Right cardiac atrium (tissue), 5 donors: ENCODE measurements around the gene ITGA7. TPM values are rescaled to one million over a fixed set of nuclear protein-coding genes. Genes with fewer than 3 reads are reported as not detected.

ENCODE experiments used
- ATAC-seq, 2 donors: fragments of 200-7000 bp; cut with Tn5 transposase; one replicate each; pipeline versions ENCODE4 v1.8.0 to v1.9.1; 2020; ENCODE audit warnings: moderate library complexity in 2 of 2, mild to moderate bottlenecking in 1 of 2
- DNase-seq, 3 donors: peaks; one replicate each; pipeline ENCODE4 v3.0.0-alpha.2; 2020
- H3K27ac ChIP-seq: one replicate; pipeline ENCODE4 v1.5.1; 2013; ENCODE audit warnings: mild to moderate bottlenecking, low read length, control low read depth, moderate library complexity
- H3K27me3 ChIP-seq: one replicate; pipeline ENCODE4 v1.6.1; 2013; ENCODE audit not compliant: control insufficient read depth, insufficient read depth
- H3K4me1 ChIP-seq: one replicate; pipeline ENCODE4 v1.6.1; 2013; ENCODE audit warnings: low read length; ENCODE audit not compliant: control insufficient read depth, insufficient read depth
- H3K4me3 ChIP-seq: one replicate; pipeline ENCODE4 v1.5.1; 2013; ENCODE audit warnings: low read length, control low read depth
- H3K9me3 ChIP-seq: one replicate; pipeline ENCODE4 v1.6.1; 2013; ENCODE audit warnings: low read length; ENCODE audit not compliant: control insufficient read depth
- WGBS: extraction: QIAGEN DNeasy Blood & Tissue Kit; methylation state at CpG from one replicate; pipeline ENCODE4 v1.1.7; 2013; 5-methylcytosine and 5-hydroxymethylcytosine counted together
- intact Hi-C, 4 donors: fragments of 100-400 bp; cut with DNase I; formaldehyde crosslinking; loops; one replicate each; pipeline versions ENCODE4 v1.11.0 to v1.14.0; 2022 to 2023
- polyA plus RNA-seq: library from polyadenylated mRNA; stranded (reverse); fragments of 200-250 nt; gene quantifications from one replicate; pipeline ENCODE4 v1.2.3, GENCODE V29; 2013
- total RNA-seq, 4 donors: library from RNA; stranded (reverse); fragmentation: NEBNext Ultra II Directional; extraction: Animal tissue kit (Norgen Biotek cat#: 25700); gene quantifications; one replicate each; pipeline ENCODE4 v1.2.1, GENCODE V29; 2021
- donor health status: healthy with polysubstance abuse.
- donor health status: DM: no; HTN: yes; CAD: no.
- donor health status: DM: no; HTN: no; CAD: no.
- donor health status: DM: no; HTN: yes; CAD: no; lungs with severe emphysema.
- donor health status: DM: yes; HTN: yes; CAD: no.

ITGA7 gene
- total and polyA plus RNA-seq, 5 donors: 288 to 674 (median 602) TPM

GRCh38 chr12:55673638-55674037, 34.1 kb downstream of the ITGA7 start:
- no peaks in the 10 kb centered on the region for H3K4me1 ChIP-seq
- no peaks in the 10 kb centered on the region for H3K9me3 ChIP-seq
- DNase-seq (no peak), ATAC-seq (peak in 1 of 2 donors; percentile 46)
- H3K27me3 ChIP-seq: no peaks in the 10 kb centered on the region
- no peak overlapping the region for H3K27ac ChIP-seq
- no peak overlapping the region for H3K4me3 ChIP-seq
- intact Hi-C loops: no loop called here

DNA sequence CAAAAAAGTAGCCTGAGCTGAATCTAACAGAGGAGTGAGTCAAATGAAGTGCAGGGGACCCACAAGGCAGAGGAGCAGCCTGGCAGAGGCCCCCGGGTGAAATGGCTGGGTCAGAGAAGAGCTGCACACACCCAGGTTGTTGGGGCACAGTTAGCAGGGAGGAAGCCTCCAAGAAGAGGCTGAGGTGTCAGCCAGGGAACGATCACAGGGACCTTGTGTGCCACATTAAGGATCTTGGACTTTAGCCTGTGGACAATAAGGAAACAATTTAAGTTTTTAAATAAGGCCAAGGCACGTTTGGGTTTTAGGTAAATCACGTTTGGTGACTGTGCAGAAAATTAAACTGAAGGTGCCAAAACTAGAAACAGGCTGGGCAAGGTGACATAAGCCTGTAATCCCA, 36.0 kb downstream of the ITGA7 start:
- intact Hi-C loops: no loop called here
- ATAC-seq: no peak
- 60% methylated on average over 4 of the region's 4 CpGs for WGBS
- no peaks in the 10 kb centered on the region for H3K4me1 ChIP-seq
- H3K27me3 ChIP-seq: no peaks in the 10 kb centered on the region
- no peak overlapping the region for H3K27ac ChIP-seq
- H3K9me3 ChIP-seq: no peaks in the 10 kb centered on the region
- H3K4me3 ChIP-seq: no peak overlapping the region
- no peak for DNase-seq

DNA sequence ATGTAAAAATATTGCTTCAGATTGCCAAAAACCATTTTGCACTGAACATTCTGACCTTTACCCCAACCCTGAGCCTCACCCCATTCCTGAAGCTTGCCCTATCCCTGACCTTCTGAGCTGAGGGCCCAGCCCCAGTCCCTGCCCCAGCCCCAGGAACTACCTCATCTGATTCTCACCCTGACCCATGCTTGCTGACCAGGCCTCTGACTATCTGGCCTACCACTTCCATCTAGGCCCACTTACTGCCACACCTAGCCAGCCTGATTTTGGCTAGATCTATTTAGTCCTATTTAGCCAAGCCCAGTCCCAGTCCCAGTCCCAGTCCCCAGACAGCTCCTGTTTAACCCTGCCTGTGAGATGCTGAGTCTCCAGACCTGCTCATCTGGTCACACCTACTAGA, 37.4 kb downstream of the ITGA7 start:
- intact Hi-C loops: no loop called here
- ATAC-seq (peak in 1 of 2 donors; percentile 21), DNase-seq (no peak)
- no peaks in the 10 kb centered on the region for H3K4me1 ChIP-seq
- H3K4me3 ChIP-seq: no peak overlapping the region
- H3K27me3 ChIP-seq: no peaks in the 10 kb centered on the region
- H3K27ac ChIP-seq: no peak overlapping the region
- no peaks in the 10 kb centered on the region for H3K9me3 ChIP-seq

DNA sequence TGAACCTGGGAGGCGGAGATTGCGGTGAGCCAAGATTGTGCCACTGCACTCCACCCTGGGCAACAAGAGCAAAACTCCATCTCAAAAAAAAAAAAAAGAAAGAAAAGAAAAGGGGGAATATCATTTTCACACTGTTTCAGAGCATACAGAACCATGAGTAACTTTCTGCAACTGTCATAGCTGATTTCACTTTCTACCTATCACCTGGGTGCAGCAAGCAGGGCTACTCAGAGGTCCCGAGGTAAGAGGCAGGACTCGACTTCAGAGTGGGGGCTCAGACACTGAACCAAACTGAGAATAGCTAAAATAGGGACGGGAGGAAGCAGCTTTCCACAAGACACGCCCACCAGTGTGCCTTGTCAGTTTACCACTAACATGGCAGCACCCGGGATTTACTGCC, 41.2 kb downstream of the ITGA7 start:
- no peak for ATAC-seq
- intact Hi-C loops: no loop called here
- Histone ChIP-seq H3K27me3 (no peaks in the 10 kb centered on the region), H3K9me3 (no peaks in the 10 kb centered on the region), H3K4me1 (no peaks in the 10 kb centered on the region), H3K4me3 (no peak overlapping the region), H3K27ac (no peak overlapping the region)
- 75% methylated on average over 7 of the region's 7 CpGs for WGBS
- no peak for DNase-seq

DNA sequence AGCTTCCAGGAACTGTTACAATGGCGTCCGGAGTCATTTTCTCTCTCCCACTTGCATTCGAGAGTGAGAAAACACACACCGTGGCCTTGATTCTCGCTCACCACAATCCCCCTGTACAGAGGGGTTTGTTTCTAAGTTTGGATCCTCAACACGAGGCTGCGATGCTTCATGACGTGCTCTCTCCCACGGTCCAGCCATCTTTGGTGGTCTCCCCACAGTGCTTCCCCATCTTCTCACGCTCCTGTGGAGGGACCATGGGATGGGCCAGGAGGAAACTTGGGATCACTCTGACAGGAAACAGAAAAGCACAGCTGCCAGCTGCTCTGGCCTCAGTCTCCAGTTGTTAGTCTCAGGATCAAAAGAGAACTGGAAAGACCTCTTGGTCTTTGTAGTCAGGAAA, 42.9 kb downstream of the ITGA7 start:
- no peak for DNase-seq
- intact Hi-C loops: no loop called here
- WGBS: 83% methylated on average over 10 of the region's 10 CpGs

DNA sequence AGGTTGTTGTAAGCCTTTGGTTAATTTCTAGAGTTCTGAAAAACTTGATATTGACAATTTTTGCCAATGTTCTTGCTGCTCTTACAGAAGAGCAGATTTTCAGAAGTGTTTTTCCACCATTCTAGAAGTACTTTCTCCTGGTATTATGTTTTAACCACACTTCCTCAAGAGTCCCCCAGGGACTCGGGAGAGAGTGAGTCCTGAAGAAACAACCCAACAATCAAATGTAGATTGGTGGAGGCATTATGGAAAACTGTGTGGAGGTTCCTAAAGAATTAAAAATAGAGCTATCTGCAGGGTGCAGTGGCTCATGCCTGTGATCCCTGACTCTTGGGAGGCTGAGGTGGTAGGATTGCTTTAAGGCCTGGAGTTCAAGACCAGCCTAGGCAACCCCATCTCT, 44.3 kb downstream of the ITGA7 start:
- no peak for DNase-seq
- 48% methylated on average over 1 of the region's 1 CpG for WGBS
- Histone ChIP-seq H3K4me3 (no peak overlapping the region), H3K27ac (no peak overlapping the region), H3K4me1 (peaks cover 3% of the 10 kb centered on the region), H3K27me3 (no peaks in the 10 kb centered on the region), H3K9me3 (no peaks in the 10 kb centered on the region)
- ATAC-seq: no peak
- intact Hi-C loops: no loop called here

More for the DNA sequence above, 42.9 kb downstream of the ITGA7 start:
- no peak for ATAC-seq
- Histone ChIP-seq H3K27ac (no peak overlapping the region), H3K4me3 (no peak overlapping the region), H3K27me3 (no peaks in the 10 kb centered on the region), H3K9me3 (no peaks in the 10 kb centered on the region), H3K4me1 (no peaks in the 10 kb centered on the region)

- 28% methylated on average over 9 of the region's 9 CpGs for WGBS
- Histone ChIP-seq H3K4me1 (peaks cover 3% of the 10 kb centered on the region), H3K9me3 (no peaks in the 10 kb centered on the region), H3K4me3 (no peak overlapping the region), H3K27me3 (no peaks in the 10 kb centered on the region), H3K27ac (peak overlapping the region; percentile 92)
- intact Hi-C loops: no loop called here
- ATAC-seq (peak; percentile 86), DNase-seq (peak in 2 of 3 donors; percentile 54 to 64)
Observed at GRCh38 chr12:55659486-55660385, 48.0 kb downstream of the ITGA7 start.

DNA sequence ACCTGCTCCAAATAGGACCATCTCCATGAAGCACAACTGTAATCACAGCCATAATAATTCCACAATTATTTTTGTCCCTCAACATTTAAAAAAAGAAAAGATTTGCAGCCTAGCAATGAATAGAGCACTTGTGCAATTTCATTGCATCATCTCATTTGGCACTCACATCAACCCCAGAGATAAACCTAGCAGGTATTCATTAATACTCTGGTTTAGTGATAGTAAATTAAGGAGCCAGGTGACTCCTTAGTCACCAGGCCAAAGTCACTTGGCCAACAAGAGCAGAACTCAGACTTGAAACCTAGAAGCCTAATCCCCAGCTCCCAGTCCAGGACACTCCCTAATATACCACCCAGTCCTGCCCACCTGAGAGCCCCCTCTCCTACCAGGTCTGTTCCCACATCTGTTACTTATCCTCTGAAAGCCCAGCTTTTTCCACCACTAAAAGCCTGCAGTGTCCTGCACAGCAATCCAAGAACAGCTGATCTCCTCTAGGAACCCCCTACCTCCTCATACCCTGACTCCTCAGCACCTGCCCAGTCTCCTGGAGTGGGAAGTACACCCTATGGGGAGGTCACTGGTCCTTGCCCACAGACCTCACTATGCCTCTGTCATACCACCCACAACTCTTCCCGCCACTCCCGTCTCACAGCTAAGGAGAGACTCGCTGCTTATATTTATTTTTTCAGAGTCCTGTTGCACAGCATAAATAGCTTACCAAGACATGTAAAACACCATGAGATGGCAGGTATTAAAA, 48.9 kb downstream of the ITGA7 start:
- WGBS: 45% methylated on average over 3 of the region's 3 CpGs
- ATAC-seq: peak; percentile 46 to 51

DNA sequence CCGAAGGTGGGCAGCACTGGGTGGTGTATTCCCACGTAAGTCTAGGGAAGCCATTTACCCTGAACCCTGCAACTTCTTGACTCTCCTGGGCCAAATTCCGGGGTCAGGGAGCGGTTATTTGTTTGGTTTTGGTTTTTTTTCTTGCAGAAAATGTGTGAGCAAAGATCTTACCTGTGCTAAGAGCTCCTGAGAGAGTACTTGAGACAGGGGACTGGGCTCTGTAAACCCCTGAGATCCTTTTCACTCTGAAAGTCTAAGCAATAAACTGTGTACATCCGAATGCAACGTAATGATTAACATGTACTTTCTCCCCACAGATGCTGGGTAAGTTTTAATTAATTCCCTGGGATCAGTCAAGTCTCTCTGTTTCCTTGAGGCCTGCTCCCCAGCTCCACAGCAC, 49.5 kb downstream of the ITGA7 start:
- 87% methylated on average over 6 of the region's 6 CpGs for WGBS
- ATAC-seq (no peak), DNase-seq (no peak)
- H3K27ac ChIP-seq: peak overlapping the region; percentile 97
- intact Hi-C loops: no loop called here
- peaks cover 3% of the 10 kb centered on the region for H3K4me1 ChIP-seq
- no peaks in the 10 kb centered on the region for H3K9me3 ChIP-seq
- H3K27me3 ChIP-seq: no peaks in the 10 kb centered on the region
- H3K4me3 ChIP-seq: no peak overlapping the region

More for the DNA sequence above, 48.9 kb downstream of the ITGA7 start:
- Histone ChIP-seq H3K4me3 (no peak overlapping the region), H3K27me3 (no peaks in the 10 kb centered on the region), H3K9me3 (no peaks in the 10 kb centered on the region), H3K27ac (peak overlapping the region; percentile 97), H3K4me1 (peaks cover 3% of the 10 kb centered on the region)
- DNase-seq: no peak
- intact Hi-C loops: no loop called here

DNA sequence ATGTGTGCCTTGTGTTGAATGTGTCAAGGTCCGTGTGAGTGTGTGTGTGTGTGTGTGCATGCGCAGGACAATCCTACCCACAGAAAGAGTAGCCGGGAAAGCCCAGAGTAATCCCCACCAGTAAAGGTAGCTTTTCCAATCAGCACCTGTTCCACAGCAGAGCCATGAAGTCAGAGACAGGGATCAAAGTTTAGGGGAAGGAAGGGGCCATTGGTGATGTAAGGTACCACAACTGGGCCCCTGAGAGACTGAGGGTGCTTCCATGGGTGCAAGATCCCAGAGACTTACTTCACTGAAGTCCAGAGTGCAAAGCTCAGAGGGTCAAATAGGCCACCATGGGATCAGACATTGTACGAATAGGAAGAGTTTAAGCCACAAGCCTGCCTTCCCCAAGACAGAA, 50.5 kb downstream of the ITGA7 start:
- Histone ChIP-seq H3K4me3 (no peak overlapping the region), H3K9me3 (no peaks in the 10 kb centered on the region), H3K27ac (peak overlapping the region; percentile 97), H3K4me1 (peaks cover 3% of the 10 kb centered on the region), H3K27me3 (no peaks in the 10 kb centered on the region)
- intact Hi-C loops: no loop called here
- ATAC-seq: no peak
- 56% methylated on average over 4 of the region's 4 CpGs for WGBS
- DNase-seq: no peak

DNA sequence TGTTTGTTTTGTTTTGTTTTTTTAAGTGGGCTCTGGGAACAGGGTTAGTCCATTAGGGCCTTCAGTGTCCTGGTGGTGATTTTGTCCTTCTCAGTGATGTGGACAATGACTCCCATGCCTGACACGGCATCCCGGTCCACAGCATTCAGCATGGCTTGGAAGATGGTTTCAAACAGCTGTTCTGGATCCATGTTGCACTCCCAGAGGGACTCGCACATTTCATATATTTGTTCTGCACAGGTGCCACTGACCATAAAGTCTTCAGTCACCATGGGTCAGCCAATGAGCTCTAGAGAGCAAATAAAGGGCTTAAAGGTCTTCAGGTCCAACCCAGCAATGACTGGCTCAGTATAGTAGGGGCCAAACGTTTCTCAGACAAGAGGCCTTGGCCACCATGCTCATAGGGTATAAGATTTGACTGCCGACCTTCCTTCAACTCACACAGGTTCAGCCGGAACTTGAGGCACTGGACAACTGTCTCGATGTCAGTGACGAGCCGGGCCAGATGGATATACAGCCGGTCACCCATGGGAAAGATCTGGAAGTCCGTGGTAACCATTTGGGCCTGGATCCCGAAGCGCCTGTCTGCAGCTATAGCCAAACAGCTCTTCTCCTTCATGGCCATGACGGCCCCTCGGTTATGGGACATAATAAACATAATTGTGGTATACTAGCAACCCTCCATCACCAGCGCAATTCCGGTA, 53.0 kb downstream of the ITGA7 start:
- Histone ChIP-seq H3K4me1 (peaks cover 3% of the 10 kb centered on the region), H3K4me3 (no peak overlapping the region), H3K27ac (no peak overlapping the region), H3K27me3 (no peaks in the 10 kb centered on the region), H3K9me3 (no peaks in the 10 kb centered on the region)
- ATAC-seq (no peak), DNase-seq (no peak)
- intact Hi-C loops: no loop called here
- WGBS: 85% methylated on average over 17 of the region's 17 CpGs
